ENCODE data around the gene TMEM132D.

DNA sequence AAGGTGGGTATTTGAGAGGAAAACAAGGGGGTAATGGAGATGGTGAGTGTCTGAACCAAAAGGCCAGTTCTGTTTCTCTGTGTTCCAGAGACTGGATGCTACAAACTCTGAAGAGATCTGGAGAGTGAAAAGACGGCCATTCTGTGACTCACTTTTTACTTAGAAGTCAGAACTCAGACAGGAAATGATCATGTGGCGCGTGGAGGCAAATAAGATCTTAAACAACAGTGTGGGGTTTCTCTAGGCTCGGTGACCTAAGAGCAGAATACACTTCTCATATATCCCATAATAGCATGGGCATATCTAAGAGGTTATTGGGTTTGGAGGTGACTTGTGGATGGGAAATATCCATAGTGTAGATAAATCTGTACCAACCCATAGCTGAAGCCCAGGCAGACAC is 463.5 kb downstream of the TMEM132D start:
- TF ChIP-seq CTCF (conservative IDR thresholded peaks at IDR 0.05; ENCODE audit: low read length) (no peak), EZH2phosphoT487 (IDR thresholded peaks at IDR 0.05; ENCODE audit: borderline replicate concordance, low read depth, low read length) (no peak)

Measured in OCI-LY7 (cell line).